ENCODE measurements around the gene SACM1L. TPM values are rescaled to one million over a fixed set of nuclear protein-coding genes. Genes with fewer than 3 reads are reported as not detected.

The SACM1L gene
- total RNA-seq, 1 donor from 2014 or later = 19.8 TPM

DNA sequence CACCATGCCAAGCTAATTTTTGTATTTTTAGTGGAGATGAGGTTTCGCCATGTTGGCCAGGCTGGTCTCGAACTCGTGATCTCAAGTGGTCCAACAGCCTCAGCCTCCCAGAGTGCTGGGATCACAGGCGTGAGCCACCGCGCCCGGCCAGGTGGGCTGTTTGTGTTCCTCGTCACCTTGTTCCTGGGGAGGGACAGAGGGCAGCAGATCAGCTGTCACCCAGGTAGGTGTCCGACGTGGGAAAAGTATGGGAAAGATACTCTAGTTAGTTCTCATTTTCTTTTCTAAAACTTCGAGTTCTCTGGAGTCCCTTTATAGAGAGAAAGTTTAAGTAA is 28.7 kb upstream of the SACM1L start:
- TF ChIP-seq, protein P1, sequence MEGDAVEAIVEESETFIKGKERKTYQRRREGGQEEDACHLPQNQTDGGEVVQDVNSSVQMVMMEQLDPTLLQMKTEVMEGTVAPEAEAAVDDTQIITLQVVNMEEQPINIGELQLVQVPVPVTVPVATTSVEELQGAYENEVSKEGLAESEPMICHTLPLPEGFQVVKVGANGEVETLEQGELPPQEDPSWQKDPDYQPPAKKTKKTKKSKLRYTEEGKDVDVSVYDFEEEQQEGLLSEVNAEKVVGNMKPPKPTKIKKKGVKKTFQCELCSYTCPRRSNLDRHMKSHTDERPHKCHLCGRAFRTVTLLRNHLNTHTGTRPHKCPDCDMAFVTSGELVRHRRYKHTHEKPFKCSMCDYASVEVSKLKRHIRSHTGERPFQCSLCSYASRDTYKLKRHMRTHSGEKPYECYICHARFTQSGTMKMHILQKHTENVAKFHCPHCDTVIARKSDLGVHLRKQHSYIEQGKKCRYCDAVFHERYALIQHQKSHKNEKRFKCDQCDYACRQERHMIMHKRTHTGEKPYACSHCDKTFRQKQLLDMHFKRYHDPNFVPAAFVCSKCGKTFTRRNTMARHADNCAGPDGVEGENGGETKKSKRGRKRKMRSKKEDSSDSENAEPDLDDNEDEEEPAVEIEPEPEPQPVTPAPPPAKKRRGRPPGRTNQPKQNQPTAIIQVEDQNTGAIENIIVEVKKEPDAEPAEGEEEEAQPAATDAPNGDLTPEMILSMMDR (IDR thresholded peaks at IDR 0.05; ENCODE audit: insufficient read depth, low read length, poor library complexity, severe bottlenecking) = no peak
- Histone ChIP-seq H3K36me3 (ENCODE audit: control insufficient read depth, insufficient read depth, low read length) (no peaks in the 10 kb centered on the region), H3K27me3 (ENCODE audit: control insufficient read depth, insufficient read depth, low read length) (no peaks in the 10 kb centered on the region), H3K4me3 (ENCODE audit: low read depth, low read length) (no peak overlapping the region)
- no peak for DNase-seq (ENCODE audit: low read depth)

DNA sequence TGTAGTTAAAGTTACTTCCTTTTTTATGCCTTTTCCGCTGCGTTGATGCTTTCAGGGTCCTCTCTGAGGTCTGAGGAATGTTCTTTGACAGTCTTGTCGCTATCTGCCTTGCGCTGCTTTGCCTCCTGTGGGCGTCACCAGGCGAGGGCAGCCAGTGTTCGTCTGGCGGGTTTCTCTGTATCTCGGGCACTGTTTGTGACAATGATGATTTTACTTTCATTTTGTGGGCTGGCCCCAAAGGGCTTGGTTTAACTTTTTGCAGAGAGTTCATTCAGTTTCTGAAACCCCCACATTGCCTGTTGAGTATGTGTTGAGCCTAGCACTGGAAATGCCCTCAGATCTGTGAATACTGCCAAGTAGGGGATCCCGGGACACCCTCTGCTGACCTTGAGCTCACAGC is 24.6 kb upstream of the SACM1L start:
- H3K4me3 ChIP-seq (ENCODE audit: low read depth, low read length) = no peak overlapping the region
- TF ChIP-seq, protein P1 (IDR thresholded peaks at IDR 0.05; ENCODE audit: insufficient read depth, low read length, poor library complexity, severe bottlenecking) = no peak
- no peaks in the 10 kb centered on the region for H3K27me3 ChIP-seq (ENCODE audit: control insufficient read depth, insufficient read depth, low read length)
- no peak for DNase-seq (ENCODE audit: low read depth)
- H3K36me3 ChIP-seq (ENCODE audit: control insufficient read depth, insufficient read depth, low read length) = no peaks in the 10 kb centered on the region

DNA sequence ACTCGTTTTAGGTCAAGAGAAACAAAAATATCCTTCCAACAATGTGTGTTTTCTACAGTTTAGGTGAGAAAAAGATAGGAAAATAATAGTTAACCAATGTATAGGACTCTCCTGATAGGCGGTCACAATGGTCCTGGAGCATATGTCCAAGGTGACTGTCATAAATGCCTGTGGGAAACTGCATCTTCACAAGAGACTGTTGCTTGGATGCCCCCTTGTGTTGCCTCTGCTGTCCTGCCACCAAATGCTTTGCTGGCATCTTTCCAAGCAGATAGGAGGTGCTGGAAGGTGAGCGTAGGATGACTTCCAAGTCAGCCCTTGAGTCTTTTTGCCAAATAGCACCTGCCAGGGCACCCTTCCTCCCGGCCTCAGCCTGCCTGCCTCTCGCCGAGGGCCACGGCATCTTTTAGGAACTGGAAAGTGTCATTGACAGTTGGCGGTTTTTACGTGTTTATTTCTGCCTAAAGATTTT is 24.1 kb upstream of the SACM1L start:
- Histone ChIP-seq H3K36me3 (ENCODE audit: control insufficient read depth, insufficient read depth, low read length) (no peaks in the 10 kb centered on the region), H3K4me3 (ENCODE audit: low read depth, low read length) (no peak overlapping the region), H3K27me3 (ENCODE audit: control insufficient read depth, insufficient read depth, low read length) (no peaks in the 10 kb centered on the region)
- no peak for DNase-seq (ENCODE audit: low read depth)
- TF ChIP-seq, protein P1 (IDR thresholded peaks at IDR 0.05; ENCODE audit: insufficient read depth, low read length, poor library complexity, severe bottlenecking) = peak; percentile 37

DNA sequence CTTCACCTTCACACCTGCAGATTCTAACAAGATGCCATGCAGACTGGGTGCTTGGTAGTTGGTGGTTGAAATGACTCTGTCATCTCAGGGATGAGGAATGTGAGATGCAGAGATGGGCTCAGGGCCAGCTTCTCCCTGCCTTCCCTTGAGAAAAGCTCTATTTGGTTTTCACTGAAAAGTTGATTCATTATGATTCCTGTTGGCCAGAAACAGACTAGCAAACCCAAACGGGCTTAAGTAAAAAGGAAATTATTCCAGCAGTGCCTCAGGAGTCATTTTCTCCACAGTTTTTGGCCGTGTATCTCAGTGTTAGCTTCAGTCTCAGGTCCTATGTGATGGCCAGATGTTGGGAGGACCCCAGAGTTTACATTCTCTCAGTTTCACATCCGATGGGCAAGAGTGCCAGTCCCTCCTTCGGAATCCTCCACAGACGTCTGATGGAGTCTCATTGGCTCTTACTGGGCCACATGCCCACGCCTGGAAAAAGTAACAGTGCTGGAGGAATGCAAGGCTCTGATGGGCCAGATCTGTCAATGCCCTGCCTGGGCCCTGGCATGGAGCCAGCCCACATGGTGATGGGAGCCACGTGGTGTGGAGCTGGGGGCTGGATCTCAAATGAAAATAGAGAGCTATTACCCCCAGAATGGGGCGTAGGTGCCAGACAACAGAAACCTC is 22.3 kb upstream of the SACM1L start:
- H3K4me3 ChIP-seq (ENCODE audit: low read depth, low read length) = no peak overlapping the region
- H3K36me3 ChIP-seq (ENCODE audit: control insufficient read depth, insufficient read depth, low read length) = peaks cover 1% of the 10 kb centered on the region
- no peak for DNase-seq (ENCODE audit: low read depth)
- no peaks in the 10 kb centered on the region for H3K27me3 ChIP-seq (ENCODE audit: control insufficient read depth, insufficient read depth, low read length)
- TF ChIP-seq, protein P1 (IDR thresholded peaks at IDR 0.05; ENCODE audit: insufficient read depth, low read length, poor library complexity, severe bottlenecking) = no peak

DNA sequence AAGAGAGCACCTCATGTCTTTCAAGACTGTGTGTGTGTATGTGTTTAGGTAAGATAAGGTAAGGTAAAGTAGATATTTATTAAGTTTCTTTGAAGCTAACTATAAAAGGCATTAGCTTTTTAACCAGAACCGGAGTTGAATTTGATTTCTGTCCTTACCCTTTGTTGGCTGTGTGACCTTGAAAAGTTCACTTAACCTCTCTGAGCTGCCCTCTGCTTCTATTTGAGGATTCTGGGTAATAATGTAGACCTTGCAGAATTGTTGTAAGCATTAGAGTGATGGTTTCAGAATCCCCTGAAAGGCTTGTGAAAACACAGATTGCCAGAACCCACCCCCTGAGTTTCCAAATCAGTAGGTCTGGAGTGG is 21.6 kb upstream of the SACM1L start:
- Histone ChIP-seq H3K4me3 (ENCODE audit: low read depth, low read length) (no peak overlapping the region), H3K27me3 (ENCODE audit: control insufficient read depth, insufficient read depth, low read length) (no peaks in the 10 kb centered on the region), H3K36me3 (ENCODE audit: control insufficient read depth, insufficient read depth, low read length) (peaks cover 1% of the 10 kb centered on the region)
- no peak for DNase-seq (ENCODE audit: low read depth)
- TF ChIP-seq, protein P1 (IDR thresholded peaks at IDR 0.05; ENCODE audit: insufficient read depth, low read length, poor library complexity, severe bottlenecking) = no peak

DNA sequence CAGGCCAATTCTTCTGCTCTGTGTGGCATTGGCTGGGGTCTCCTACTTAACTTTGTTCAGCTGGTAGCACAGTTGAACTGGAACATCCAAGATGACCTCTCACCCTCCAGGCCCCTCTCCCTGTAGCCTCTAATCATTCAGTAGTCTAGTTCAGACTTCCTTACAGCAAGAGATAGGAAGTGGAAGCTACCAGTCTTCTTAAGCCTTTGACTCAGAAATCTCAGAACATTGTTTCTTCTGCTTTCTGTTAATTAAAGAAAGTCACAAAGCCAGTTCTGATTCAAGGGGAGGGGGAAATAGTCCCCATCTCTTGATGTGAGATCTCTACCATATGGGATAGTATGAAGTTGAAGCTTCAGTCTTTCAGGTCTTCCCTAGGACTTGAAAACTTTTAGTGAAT is 18.8 kb upstream of the SACM1L start:
- TF ChIP-seq, protein P1 (IDR thresholded peaks at IDR 0.05; ENCODE audit: insufficient read depth, low read length, poor library complexity, severe bottlenecking) = no peak

More for the DNA sequence above, 18.8 kb upstream of the SACM1L start:
- peaks cover 1% of the 10 kb centered on the region for H3K36me3 ChIP-seq (ENCODE audit: control insufficient read depth, insufficient read depth, low read length)
- no peaks in the 10 kb centered on the region for H3K27me3 ChIP-seq (ENCODE audit: control insufficient read depth, insufficient read depth, low read length)
- DNase-seq (ENCODE audit: low read depth) = no peak
- H3K4me3 ChIP-seq (ENCODE audit: low read depth, low read length) = no peak overlapping the region
